ENCODE results near the gene MAST2. TPM values are rescaled to one million over a fixed set of nuclear protein-coding genes. Genes with fewer than 3 reads are reported as not detected.

Gene MAST2
- total and polyA plus RNA-seq, 3 donors from 2014 or later: 88.4 to 158 (median 113) TPM

- H3K4me1 ChIP-seq: no peaks in the 10 kb centered on the region
- no peak overlapping the region for H3K4me3 ChIP-seq
- TF ChIP-seq CTCF (IDR thresholded peaks at IDR 0.05): no peak
- no peak for TF ChIP-seq POLR2A (IDR thresholded peaks at IDR 0.05)
- intact Hi-C loops (cut with DNase I; ENCODE audit: low total_unique reads): no loop called here
- H3K9me3 ChIP-seq: no peaks in the 10 kb centered on the region
- 80 to 92% methylated on average over 4 of the region's 4 CpGs for WGBS, 2 donors
- H3K27ac ChIP-seq: no peak overlapping the region
- H3K36me3 ChIP-seq (ENCODE audit: low read depth, missing control alignments): no peaks in the 10 kb centered on the region
- no peaks in the 10 kb centered on the region for H3K27me3 ChIP-seq
- no peak for DNase-seq
Observed at GRCh38 chr1:46062651-46063319, 259.4 kb downstream of the MAST2 start.

- Histone ChIP-seq H3K4me3 (no peak overlapping the region), H3K4me1 (no peaks in the 10 kb centered on the region), H3K36me3 (ENCODE audit: low read depth, missing control alignments) (no peaks in the 10 kb centered on the region), H3K27ac (no peak overlapping the region), H3K9me3 (no peaks in the 10 kb centered on the region), H3K27me3 (no peaks in the 10 kb centered on the region)
- intact Hi-C loops (cut with DNase I; ENCODE audit: low total_unique reads): no loop called here
- WGBS, 2 donors: 94% methylated on average over 1 of the region's 1 CpG
- no peak for TF ChIP-seq CTCF (IDR thresholded peaks at IDR 0.05)
- no peak for TF ChIP-seq POLR2A (IDR thresholded peaks at IDR 0.05)
- DNase-seq: no peak
Observed at GRCh38 chr1:46064708-46065107, 261.3 kb downstream of the MAST2 start.

GRCh38 chr1:46065405-46065804 lies 262.0 kb downstream of the MAST2 start:
- no peaks in the 10 kb centered on the region for H3K36me3 ChIP-seq (ENCODE audit: low read depth, missing control alignments)
- DNase-seq: no peak
- TF ChIP-seq POLR2A (IDR thresholded peaks at IDR 0.05) (no peak), CTCF (IDR thresholded peaks at IDR 0.05) (no peak)
- H3K9me3 ChIP-seq: no peaks in the 10 kb centered on the region
- no peaks in the 10 kb centered on the region for H3K4me1 ChIP-seq
- no peaks in the 10 kb centered on the region for H3K27me3 ChIP-seq
- intact Hi-C loops (cut with DNase I; ENCODE audit: low total_unique reads): no loop called here
- no peak overlapping the region for H3K4me3 ChIP-seq
- H3K27ac ChIP-seq: no peak overlapping the region

- 92 to 96% methylated on average over 1 of the region's 1 CpG for WGBS, 2 donors
- intact Hi-C loops (cut with DNase I; ENCODE audit: low total_unique reads): no loop called here
Observed at GRCh38 chr1:46067652-46068051, 264.2 kb downstream of the MAST2 start.

More at GRCh38 chr1:46067652-46068051, 264.2 kb downstream of the MAST2 start:
- TF ChIP-seq POLR2A (IDR thresholded peaks at IDR 0.05) (no peak), CTCF (IDR thresholded peaks at IDR 0.05) (no peak)
- no peaks in the 10 kb centered on the region for H3K27me3 ChIP-seq
- H3K27ac ChIP-seq: no peak overlapping the region
- H3K4me3 ChIP-seq: no peak overlapping the region
- no peak for DNase-seq
- no peaks in the 10 kb centered on the region for H3K4me1 ChIP-seq
- no peaks in the 10 kb centered on the region for H3K9me3 ChIP-seq
- H3K36me3 ChIP-seq (ENCODE audit: low read depth, missing control alignments): no peaks in the 10 kb centered on the region

Measured in testis (tissue), 3 donors.